ENCODE measurements around the gene EHF.

Gene EHF

DNA sequence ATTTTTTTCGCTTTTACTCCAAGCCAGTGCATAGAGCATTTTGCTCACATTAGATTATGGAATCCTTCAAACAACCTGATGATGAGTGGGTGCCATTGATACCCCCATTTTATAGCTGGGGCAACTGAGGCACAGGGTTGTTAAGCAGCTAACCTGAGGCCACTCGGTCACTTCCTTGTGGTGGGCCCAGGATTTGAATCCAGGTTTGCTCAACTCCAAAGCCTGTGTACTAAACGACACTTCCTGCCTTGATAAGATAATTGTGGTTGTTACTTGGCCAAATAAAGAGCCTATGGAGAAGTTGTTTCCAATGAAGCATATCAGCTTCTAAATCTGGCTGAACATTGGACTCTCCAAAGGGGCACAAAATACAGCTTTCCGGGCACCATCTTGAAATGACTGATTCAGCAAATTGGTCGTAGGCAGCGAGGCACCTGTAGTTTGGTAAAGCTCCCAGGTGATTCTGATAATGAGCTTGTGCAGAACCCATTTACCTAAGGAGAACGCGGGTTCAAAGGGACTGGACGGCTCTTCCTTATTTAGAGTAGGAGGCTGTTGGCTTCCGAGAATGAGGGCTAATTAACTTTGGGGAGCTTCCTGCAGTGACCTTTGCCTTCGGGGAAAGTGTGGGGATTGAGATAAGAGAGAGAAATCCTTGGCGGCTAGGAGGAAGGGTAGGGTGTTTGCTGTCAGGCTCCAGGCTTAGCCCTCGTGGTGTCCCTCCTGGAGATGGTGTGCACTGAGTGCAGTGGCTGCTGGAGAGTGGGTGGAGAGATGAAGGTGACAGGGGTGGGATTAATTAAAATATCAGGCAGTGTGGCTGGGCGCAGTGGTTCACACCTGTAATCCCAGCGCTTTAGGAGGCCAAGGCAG, 17.5 kb upstream of the EHF start:
- DNase-seq = no peak

GRCh38 chr11:34604145-34604544, 16.7 kb upstream of the EHF start:
- no peak for DNase-seq

DNA sequence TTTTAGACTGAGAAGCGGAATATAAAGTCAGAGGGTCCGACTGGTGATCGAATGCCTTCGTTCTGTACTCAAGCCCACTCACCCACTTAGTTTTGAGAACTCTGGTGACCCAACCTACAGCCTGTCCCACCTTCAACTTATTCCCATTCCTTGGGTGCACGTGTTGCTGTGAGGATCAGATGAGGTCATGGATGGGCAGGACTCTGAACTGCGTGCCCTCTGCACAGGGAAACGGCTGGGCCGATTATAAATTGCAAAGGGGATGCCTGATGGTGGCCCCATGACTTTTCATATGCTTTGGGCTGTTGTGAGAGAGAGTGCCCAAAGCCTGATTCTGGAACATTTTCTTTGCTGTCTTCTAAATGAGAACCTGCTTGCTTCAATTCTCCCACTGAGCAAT, 16.0 kb upstream of the EHF start:
- DNase-seq = no peak

- DNase-seq = no peak
Measured at GRCh38 chr11:34605481-34606325, 15.2 kb upstream of the EHF start.

- no peak for DNase-seq
Measured at GRCh38 chr11:34606326-34607120, 14.4 kb upstream of the EHF start.

GRCh38 chr11:34609187-34609751, 11.6 kb upstream of the EHF start:
- no peak for DNase-seq

DNA sequence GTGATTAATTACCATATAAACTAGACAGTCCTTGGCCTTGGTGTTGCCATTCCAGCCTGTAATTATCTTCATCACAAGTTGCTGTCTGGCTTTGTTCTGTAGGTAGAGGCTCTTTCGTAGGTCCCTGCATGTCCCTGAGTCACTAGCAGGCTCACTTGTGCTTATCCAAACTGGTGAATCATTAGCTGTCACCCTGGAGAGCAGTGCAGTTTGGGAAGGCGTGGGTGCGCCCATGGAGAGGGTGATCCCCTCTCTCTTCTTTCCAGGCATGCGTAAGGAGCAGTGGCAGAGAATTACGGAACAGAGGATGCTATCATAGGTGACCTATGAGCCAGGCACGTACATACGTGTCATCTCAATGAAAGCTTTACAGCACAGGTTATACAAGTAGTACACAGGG, 11.0 kb upstream of the EHF start:
- DNase-seq = no peak

DNA sequence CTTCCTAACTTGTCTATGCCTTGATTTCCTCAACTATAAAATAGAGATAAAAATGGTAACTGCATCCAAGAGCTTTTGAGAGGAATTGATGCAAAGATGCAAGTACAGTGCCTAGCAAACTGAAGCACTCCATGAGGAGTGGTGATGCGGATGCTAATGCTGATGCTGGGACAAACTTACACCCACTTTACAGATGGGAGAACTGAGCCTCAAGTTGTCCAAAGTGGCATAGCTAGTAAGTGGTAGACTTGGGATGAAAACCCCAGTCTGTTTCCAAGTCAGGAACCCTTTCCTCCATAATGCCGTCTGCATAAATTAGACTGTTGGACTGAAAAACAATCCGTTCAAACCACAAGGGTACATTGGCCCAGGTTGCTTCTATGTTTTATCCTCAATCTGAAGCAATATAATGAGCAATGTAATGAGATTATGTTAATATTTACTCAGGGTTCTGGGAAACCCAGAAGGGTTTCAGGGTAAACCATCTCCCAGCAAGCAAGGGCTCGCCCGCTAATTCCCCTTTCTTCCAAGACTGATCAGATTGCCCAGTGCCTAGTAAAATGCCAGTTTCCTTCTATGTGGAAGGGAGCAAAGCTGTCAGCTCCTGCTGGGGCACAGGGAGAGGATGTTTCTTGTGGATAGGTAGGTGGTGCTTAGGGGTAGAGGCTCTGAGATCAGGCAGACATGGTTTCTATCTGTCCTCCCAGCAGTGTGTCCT, 10.4 kb upstream of the EHF start:
- no peak for DNase-seq

GRCh38 chr11:34613015-34613414, 7.9 kb upstream of the EHF start:
- DNase-seq = no peak

GRCh38 chr11:34613552-34614056, 7.3 kb upstream of the EHF start:
- no peak for DNase-seq

- DNase-seq = no peak
Measured at GRCh38 chr11:34614344-34615104, 6.4 kb upstream of the EHF start.

- no peak for DNase-seq
Measured at GRCh38 chr11:34616086-34616485, 4.8 kb upstream of the EHF start.

DNA sequence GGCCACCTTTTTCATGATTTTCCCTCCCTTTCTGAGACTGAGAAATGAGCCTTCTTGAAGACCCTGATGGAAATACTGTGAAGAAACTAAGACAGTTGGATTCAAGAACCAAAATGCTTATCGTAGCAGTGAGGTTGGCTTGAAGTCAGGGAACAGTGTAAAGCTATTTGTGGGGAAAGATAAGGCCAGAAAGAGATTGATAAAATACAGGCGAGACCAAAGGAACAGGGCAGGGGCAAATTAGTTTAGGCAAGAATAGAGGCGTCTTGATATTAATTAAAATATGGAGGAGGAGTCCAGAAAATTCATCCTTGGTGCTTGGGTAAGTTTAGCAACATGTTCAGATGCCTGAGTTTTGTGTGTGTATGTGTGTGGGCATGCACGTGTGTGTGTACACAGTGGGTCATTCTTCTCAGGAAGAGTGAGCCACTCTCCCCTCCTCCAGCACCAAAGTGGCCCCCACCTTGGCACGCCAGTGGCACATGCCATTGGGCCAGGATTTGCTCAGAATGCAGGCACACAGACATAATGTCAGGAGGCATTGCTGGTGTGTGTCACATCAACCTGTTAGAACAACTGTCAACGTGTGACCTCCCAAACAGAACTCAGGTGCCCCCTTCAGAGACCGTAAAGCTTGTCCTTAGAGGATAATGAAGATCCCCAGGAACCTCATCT, 3.9 kb upstream of the EHF start:
- DNase-seq = no peak

GRCh38 chr11:34618406-34618805, 2.5 kb upstream of the EHF start:
- no peak for DNase-seq

- no peak for DNase-seq
Measured at GRCh38 chr11:34619062-34619516, 1.8 kb upstream of the EHF start.

- no peak for DNase-seq
Measured at GRCh38 chr11:34620202-34620601, 691 bp upstream of the EHF start.

- DNase-seq = no peak
Measured at GRCh38 chr11:34621876-34622275, 983 bp downstream of the EHF start.

DNA sequence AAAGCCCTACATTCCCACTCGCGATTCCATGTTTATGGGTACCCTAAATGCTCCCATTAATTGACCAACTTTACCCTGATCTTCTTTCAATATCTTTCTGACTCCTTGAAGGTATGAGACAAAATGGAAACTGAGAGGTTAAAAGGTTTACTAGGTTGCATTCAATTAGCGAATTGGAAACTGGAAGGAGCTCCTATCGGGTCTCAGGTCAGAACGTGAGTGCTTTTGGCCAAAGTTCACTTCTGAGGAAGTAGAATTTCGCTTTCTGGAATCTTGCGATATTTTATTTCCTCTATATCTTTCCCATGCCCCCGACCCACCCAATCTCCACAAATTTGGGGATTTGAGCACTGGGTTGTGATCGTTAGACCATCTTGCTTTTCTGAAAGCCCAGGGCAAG, 2.6 kb downstream of the EHF start:
- no peak for DNase-seq

- no peak for DNase-seq
Measured at GRCh38 chr11:34624069-34624468, 3.2 kb downstream of the EHF start.

GRCh38 chr11:34625576-34625975, 4.7 kb downstream of the EHF start:
- DNase-seq = no peak

DNA sequence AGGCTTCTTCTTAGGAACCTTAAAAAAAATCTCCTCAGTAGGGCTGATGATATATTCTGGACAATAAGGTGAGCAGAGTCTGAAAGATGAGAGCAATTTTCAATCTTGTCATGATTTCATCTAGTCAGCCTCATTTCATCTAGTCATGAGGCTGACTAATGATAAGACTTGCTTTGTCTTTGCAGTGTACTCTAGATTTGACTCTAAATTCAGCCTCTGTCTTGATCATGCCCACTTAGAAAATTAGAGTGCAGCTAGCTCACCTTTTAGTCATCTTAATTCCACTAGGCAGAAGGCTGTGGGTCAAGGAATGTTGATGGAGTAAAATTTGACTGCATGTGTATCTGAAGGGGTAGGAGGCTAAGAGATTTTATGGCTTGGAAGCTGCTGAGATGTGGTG, 5.5 kb downstream of the EHF start:
- DNase-seq = no peak
